MM.1S (cell line): ENCODE results near the gene FOXP1.

ENCODE experiments used
- CTCF ChIP-seq: fragments of 300-600 bp; sonication (generic); IDR thresholded peaks from 2 replicates; pipeline ENCODE4 v1.5.1; 2016; ENCODE audit warnings: antibody characterized with exemption, low read length, mixed read lengths
- EZH2 ChIP-seq: fragments of 300-600 bp; sonication (generic); optimal IDR thresholded peaks from 2 replicates; pipeline ENCODE3; 2017; ENCODE audit warnings: low read depth, mild to moderate bottlenecking, antibody characterized with exemption, low read length, mixed read lengths
- EZH2phosphoT487 ChIP-seq: fragments of 300-600 bp; sonication (generic); IDR thresholded peaks from 2 replicates; pipeline ENCODE4 v1.6.1; 2018; ENCODE audit warnings: antibody characterized with exemption, low read length

DNA sequence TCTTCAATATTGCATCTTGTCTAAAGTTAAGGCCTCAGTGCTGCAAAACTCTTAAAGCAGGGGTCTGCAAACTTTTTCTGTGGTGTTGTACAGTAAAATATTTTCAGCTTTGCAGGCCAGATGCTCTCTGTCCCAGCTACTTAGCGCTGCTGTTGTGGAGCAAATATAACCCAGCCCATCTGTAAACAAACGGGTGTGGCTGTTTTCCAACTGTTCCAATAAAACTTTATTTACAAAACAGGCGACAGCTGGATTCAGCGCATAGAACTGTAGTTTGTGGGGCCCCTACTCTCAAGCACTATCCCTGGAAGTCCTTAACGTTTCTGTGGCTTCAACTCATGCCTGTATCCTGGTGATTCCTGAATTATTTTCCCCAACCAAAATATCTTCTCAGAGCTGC lies 365.0 kb downstream of the FOXP1 start:
- TF ChIP-seq CTCF = no peak
- TF ChIP-seq EZH2 = no peak
- no peak for TF ChIP-seq EZH2phosphoT487
